C4-2B (cell line): Measurements from ENCODE around the gene MYLK.

Source experiments
- ZFX ChIP-seq: fragments of 450-650 bp; IDR thresholded peaks from 2 replicates; pipeline ENCODE4 v1.6.1; 2017
- TF ChIP-seq, protein P1 (sequence below): fragments of 450-650 bp; conservative IDR thresholded peaks from 2 replicates; pipeline ENCODE4 v1.5.1; 2017; ENCODE audit warnings: mild to moderate bottlenecking

DNA sequence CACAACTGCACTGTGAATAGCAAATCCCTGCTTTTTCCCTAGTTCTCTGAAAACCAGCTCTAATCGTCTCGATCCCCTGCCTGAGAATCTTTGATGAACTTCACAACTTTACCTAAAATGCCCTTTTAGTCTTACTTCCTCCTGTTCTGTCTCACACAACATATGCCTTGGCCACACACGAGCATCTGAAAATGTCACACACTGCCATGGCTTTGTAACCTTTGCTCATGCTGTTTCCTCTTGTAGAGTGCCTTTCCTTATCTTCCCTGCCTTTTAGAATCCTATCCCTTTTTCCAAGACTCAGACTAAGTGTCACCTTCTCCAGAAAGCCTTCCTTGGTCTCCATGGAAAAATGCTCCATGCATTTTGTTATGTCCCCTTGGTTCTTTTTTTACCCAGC is 227.9 kb downstream of the MYLK start:
- TF ChIP-seq, protein P1, sequence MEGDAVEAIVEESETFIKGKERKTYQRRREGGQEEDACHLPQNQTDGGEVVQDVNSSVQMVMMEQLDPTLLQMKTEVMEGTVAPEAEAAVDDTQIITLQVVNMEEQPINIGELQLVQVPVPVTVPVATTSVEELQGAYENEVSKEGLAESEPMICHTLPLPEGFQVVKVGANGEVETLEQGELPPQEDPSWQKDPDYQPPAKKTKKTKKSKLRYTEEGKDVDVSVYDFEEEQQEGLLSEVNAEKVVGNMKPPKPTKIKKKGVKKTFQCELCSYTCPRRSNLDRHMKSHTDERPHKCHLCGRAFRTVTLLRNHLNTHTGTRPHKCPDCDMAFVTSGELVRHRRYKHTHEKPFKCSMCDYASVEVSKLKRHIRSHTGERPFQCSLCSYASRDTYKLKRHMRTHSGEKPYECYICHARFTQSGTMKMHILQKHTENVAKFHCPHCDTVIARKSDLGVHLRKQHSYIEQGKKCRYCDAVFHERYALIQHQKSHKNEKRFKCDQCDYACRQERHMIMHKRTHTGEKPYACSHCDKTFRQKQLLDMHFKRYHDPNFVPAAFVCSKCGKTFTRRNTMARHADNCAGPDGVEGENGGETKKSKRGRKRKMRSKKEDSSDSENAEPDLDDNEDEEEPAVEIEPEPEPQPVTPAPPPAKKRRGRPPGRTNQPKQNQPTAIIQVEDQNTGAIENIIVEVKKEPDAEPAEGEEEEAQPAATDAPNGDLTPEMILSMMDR, result no peak
- no peak for TF ChIP-seq ZFX
